Stimulated activated CD4-positive, alpha-beta T cell treated with anti-CD3 and anti-CD28 coated beads, TNF-alpha, amount 100 ng/mL, for 1 hour (primary cell): ENCODE measurements around the gene PSPN.
A peak's percentile ranks its signal among the peaks of the same experiment; 100 is the strongest.
"Not testable (repeated sequence)": the region's sequence is repeated elsewhere in the genome, so short reads cannot be mapped to it uniquely, and the experiment has no call there.

Experiments used
- DNase-seq, 3 donors: peaks; one replicate each; pipeline ENCODE4 v3.0.0-alpha.2; 2020; ENCODE audit warnings: low read depth in 3 of 3, low spot score in 1 of 3

The PSPN gene

DNA sequence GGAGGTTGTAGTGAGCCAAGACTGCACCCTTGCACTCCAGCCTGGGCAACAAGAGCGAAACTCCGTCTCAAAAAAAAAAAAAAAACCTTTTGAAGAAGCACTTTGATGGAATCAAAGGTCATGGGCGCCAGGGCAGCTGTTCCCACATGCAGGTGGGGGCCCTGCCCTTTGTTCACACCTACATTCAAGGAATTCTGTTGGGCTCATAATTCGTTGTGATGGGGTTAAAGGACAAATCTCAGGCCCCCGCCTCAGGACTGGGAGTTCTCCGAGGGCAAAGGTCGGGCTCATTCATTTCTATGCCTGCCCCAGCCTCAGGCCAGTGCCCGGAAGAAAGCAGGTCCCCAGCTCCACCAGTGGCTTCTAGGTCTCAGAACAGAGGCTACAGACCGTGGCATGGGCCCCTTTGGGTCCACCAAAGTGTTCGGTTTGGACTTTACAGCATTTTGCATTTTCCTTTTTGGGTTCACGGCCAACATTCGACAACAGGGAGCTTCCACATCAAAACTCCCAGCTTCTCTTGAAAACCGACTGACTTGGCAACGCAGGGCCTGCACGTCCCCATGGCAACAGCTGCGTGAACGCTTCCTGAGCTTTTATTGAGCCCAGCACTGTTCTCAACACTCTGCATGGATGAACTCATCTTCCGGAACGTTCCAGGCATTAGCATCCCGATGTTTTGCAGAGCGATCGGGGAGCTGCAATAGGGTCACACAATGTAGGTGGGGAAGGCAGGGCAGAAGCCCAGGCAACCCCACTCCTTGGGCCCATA lies 27.3 kb upstream of the PSPN start:
- DNase-seq = no peak

DNA sequence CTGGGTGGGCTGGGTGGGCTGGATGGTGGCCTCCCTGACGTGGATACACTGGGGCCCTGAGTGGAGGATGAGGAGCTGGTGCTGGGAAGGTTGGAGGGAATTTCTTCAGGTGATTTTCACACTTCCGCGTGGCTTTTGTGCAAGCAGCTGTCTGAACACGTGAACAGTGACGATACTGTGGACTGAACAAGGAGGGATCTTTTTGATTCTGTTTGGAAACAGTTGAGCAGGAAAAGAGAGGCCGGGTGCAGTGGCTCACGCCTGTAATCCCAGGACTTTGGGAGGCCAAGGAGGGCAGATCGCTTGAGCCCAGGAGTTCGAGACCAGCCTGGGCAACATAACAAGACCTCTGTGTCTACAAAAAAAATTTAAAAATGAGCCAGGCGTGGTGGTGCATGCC lies 26.3 kb upstream of the PSPN start:
- DNase-seq = no peak

DNA sequence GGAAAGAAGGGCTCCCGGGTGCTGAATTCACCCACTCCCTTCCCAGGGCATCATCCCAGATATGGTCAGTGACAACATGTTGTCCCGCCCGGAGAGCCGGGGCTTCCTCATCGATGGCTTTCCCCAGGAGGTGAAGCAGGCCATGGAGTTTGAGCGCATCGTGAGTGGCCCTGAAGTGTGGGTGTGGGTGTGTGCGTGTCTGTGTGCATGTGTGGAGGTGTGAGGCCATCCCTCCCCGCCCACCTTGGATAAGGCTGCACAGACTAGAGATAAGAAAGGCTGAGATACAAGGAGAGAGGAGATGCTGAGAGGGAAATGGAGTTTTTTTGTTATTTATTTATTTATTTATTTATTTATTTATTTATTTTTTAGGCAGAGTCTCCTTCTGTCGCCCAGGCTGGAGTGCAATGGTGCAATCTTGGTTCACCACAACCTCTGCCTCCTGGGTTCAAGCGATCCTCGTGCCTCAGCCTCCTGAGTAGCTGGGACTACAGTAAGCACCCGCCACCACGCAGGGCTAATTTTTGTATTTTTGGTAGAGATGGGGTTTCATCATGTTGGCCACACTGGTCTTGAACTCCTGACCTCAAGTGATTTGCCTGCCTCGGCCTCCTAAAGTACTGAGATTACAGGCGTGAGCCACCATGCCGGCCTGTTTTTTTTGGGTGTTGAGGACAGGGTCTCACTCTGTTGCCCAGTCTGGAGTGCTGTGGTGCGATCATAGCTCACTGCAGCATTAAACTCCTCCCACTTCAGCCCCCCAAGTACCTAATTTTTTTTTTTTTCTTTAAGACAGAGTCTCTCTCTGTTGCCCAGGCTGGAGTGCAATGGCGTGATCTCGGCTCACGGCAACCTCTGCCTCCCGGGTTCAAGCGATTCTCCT lies 24.6 kb upstream of the PSPN start:
- not testable (repeated sequence) for DNase-seq

DNA sequence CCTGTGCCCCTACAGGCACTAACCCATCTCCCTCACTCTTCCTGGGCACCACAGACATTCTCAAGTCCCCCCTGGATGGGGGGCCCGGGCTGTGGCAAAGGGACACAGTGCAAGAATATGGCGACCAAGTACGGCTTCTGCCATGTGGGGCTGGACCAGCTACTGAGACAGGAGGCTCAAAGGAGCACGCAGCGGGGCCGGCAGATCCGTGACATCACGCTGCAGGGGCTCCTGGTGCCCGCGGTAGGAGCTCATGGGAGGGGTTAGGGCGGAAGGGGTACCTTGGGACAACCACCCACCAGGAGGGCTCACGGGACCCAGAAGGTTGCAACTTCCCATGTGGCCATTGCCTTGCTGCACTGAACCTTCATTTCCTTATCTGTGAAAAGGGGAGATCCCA lies 20.6 kb upstream of the PSPN start:
- DNase-seq = no peak

DNA sequence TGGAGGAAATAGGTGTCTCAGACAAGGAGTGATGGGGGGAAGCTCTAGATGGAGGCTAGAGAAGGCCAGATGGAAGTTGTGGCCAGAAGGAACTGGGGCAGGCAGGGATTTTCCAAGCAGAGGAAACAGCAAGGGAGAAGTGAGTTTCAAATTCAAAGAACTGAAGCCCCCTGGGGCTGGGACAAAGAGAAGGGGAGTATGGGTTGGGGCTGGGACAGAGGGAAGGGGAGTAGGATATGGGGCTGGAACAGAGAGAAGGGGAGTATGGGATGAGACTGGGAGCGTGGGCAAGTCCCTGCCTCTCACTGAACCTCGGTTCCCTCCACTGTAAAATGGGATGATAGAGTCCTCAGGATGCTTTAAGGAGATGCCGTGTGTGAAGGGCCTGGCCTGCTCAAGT lies 19.1 kb upstream of the PSPN start:
- no peak for DNase-seq

DNA sequence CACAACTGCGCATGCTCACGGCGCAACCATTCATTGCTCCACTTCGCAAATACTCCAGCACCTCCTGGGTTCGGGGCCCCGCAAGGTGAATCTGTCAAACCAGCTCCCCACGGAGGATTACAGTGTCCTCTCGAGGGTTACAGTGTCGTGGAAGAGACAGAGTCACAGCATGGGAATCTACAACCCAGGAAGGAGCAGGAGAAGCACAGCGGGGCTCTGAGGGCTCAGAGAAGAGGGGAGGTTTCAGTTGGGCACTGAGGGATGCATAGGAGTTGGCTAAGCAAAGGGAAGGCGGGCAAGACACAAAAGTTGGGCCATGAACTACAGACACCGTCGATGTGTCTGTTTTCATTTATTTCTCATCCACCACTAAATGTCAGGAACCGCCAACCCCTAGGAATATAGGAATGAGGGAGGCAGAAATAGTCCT lies 18.3 kb upstream of the PSPN start:
- DNase-seq = no peak

DNA sequence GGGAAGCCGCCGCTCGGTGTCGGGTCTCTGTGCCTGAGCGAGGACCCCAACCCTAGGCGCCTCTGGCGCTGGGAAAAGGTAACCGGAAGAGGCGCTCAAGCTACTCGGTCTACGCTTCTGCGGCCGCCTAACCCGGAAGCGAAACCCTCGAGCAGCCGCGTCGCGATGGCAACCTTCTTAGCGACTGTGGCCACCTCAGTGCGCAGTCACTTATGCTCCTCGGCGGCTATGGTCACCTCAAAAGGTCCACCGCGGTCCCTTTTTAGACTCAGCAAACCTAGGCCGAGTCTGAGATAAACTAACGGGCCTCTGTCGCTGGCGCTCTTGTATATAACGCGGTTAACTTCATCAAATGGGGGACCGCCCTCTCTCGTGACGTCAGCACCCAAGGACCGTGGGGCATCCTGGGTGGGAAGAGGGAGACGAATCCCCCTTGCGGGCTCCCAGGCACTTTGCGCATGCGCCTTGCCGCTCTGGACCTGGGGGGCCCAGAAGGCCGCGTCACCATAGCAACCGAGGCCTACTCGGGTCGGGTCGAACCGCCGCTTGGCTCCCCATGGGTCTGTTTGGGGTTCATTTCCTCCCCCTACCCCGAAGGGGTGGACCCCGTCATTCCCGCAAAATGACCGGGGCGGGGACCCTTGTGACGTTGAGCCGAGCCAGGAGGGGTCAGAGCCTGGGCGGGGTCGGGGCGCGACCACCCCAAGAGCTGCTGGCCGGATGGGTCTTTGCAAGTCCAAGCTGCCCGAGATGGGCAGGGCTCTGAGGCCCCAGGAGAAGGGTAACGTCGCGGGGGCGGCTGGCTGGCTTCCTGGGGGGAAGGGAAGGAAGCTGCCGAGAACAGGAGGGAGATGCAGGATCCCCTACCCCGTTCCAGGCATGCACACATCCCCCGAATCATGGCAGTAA lies 17.6 kb upstream of the PSPN start, which contains the start of gene GTF2F1:
Gene GTF2F1, minus strand, starts transcription at position 91 of the 909 bp plus-strand sequence. CDS start 169 bp downstream, outside the sequence.
- DNase-seq = peak; percentile 81 to 86 (median 83)

DNA sequence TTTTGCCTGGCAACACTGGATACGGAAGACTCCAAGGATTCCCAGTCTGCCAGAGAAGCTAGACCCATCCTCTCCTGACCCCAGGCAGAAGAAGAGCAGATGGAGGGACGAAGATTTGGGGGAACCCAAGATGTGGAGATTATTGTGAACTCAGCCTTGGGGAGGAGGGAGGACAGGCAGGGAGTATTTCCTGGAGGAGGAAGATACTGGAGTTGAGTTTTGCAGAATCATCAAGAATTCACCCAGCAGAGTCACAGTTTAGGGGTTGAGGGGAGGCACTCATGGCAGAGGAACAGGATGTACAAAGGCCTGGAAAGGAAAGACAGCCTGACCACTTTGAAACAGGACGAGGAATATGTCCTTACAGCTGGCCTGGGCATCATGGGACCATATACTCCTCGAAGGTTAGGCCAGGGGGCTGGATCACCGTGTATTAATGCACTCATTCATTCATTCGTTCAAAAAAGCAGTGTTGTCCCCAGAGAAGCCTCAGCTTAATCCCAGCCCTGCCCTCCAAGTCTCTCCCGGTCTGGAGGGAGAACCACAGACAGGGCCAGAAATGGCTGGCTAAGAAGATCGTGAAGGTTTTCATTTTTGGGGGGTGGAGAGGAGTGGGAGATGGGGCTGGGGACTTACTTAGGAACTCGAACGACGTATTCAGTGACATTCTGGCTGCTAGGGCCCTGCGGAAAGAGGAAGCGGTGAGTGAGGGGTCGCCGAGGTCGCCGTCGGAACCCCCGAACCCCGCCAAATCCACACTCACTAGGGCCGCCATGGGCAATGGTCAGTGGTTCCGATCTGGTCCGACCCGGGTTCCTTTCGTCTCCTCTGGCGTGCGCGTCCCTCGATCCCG lies 16.7 kb upstream of the PSPN start:
- DNase-seq = no peak

DNA sequence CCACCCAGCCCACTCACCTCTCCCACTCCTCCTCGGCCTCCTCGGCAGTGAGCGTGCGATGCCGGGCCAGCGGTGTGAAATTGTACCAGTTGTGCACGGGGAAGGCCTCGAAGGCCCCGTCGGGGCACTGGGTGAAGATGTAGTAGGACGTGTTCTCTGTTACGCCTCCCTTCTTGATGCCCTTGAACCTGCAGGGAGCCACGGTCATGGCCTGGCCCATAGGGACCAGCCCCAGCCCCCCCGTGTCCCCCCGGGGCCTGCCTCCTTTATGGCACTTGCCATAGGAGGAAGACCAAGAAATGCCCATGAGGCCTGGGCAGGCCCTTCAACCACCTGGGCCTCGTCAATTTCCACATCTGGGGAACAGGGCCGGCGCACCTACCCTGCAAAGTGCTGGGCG lies 11.6 kb upstream of the PSPN start:
- no peak for DNase-seq

DNA sequence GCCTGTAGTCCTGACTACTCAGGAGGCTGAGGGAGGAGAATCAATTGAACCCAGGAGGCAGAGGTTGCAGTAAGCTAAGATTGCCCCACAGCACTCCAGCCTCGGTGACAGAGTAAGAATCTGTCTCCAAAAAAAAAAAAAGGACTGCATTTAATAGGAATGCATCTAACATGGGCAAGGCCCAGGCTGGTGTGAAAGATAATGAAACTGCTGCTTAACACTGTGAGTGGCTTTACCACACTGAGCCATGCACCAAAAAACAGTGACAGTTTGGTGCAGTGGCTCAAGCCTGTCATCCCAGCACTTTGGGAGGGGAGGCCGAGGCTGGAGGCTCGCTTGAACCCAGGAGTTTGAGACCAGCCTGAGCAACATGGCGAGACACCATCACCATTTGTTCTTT lies 8.6 kb upstream of the PSPN start:
- DNase-seq = no peak

DNA sequence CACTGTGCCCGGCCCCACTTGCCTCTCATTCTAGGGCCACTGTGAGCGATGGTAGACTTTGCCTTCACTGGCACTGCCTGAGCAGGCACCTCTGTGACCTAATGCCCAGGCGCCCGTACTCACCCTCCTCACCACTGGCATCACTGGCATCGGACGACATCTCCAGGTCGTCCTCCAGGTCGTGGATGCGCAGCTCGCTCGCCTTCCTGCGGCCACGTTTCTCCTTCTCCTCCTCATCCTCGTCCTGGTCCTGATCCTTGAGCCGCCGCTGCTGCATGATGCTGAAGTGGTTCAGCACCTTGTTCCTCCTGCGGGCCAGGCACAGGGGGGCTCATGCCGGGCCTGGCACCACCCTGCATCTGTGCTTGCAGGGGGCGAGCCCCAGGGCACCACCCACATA lies 7.5 kb upstream of the PSPN start:
- DNase-seq = no peak

DNA sequence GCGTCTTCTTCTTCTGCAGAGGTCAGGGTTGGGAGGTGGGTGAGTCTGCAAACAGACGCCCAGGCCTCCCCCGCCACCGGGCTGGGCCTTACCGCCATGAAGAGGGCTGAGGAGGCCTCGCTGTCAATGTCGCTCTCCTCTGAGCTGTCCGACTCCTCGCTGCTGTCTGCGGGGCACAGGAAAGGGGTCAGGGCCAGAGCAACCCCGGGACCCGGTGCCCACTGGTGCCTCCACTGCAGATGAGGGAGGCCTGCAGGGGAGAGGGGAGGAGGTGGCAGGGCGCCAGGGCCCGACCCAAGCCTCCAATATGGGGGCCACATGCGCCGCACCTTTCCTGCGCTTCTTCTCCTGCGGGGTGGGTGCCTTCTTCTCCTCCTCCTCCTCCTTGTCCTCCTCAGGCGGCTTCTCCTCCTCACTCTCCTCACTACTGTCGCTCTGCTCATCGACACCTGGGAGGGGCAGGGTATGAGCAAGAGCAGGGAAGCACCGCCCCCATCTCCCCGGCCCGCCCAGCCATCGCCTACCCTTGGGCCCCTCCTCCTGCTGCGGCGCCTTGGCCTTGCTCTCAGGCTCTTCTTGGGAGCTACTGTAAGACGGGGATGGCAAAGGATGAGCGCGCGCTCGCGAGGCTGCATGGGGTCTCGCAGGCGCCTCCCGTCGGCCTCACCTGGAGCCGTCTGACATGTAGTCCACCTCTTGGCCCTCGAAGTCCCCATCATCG lies 5.5 kb upstream of the PSPN start:
- no peak for DNase-seq

DNA sequence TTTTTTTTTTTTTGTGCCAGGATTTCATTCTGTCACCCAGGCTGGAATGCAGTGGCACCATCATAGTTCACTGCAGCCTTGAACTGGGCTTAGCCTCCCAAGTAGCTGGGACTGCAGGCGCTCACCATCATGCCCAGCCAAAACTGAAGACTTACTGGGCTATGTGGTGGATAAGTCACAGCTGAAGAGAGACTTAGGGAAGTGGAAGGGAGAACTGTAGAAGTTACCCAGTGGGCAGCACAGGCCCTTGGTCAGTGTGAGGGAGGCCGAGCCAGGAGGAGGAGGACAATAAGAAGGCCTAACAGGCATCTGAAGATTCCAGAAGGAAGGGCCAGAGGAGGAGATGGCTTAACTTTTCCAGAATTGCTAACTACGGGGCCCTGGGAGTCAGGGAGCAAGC lies 4.0 kb upstream of the PSPN start:
- no peak for DNase-seq

DNA sequence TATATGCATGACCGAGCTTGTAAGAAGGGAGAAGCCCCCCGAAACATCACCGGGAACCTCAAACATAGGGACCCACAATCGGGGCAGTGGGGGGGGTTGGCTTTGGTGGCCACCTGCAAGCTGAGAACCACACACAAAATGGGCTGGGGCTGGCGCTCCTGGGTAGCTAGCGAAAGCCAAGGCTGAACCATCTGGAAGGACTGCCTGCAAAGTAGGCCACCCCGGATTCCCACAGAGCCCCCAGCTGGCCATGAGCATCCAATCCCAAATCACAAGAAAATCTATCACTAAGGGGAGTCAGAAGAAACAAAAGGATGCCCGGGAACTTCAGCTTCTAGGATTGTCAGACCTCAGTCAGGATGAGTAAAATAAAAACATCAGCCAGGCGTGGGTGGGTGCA lies 2.8 kb upstream of the PSPN start:
- no peak for DNase-seq

DNA sequence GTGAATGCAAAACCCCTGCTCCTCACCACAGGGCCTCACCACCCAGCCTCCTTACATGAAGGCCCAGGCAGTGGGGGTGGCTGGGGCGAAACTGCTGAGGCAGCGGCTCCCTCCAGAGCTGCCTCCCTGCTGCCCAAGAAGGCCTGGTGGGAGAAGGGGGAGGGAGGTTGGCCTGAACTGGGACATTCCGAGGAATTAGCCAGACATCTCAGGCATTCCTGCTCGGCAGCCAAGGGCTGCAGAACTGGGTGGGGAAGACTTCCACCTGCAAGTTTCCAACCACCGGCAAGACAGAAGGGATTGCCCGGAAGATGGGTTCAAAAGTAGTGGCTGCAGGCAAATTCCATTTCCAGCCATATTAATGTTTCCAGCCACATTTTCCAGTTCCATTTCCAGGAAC lies 2.3 kb upstream of the PSPN start:
- DNase-seq = no peak

DNA sequence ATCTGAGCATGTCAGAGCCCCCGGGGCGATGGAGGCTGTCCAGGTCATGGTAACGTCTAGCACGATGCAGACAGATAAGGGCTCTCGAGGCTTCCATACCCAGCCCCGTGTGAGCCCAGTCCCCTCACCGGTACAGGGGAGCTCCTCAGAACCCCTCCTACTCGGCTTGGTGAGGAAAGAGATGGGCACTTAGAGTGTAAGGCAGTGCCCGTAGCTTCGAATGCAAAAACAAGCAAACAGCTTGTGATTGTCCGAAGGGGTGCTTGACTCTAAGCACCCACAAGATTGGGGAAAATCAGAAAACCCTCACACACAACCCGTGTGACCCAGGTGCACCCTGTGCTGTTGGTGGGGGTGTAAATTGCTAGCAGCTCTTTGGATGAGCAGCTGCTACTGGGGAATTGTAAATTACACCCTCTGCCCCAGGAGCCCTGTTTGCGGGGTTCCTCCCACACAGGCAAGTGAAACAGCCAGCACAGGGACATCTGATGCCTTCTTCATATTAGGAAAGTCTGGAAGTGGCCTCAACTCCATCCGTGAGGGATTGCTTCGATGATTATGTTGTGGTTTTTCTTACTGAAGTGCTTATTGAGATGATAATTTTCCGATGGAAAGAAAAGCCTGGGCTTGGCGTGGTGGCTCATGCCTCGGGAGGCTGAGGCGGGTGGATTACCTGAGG lies 918 bp upstream of the PSPN start:
- no peak for DNase-seq

DNA sequence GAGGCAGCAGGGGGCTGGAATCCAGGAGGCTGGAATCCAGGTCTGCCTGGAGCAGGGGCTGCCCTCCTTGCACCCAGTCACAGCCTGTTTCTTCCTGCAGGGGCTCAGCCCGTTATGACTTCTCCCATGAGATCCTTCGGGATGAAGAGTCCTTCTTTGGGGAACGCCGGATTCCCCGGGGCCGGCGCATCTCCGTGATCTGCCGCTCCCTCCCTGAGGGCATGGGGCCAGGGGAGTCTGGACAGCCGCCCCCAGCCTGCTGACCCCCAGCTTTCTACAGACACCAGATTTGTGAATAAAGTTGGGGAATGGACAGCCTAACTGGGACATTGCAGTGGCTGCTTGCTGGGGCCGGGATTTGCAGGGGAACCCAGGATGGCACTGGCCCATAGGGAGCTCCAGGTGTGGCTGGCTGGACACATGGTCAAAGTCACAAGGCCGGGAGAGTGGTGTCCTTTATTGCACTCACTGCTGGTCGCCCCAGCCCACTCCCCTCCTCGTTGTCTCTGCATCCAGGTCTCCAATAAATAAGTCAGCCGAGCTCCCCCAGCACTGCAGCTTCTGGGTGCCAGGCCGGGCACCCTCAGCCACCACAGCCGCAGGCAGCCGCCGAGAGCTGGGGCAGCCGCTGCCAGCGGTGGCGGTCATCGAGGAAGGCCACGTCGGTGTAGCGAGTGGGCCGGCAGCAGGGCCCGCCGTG lies 872 bp downstream of the PSPN start:
- no peak for DNase-seq

DNA sequence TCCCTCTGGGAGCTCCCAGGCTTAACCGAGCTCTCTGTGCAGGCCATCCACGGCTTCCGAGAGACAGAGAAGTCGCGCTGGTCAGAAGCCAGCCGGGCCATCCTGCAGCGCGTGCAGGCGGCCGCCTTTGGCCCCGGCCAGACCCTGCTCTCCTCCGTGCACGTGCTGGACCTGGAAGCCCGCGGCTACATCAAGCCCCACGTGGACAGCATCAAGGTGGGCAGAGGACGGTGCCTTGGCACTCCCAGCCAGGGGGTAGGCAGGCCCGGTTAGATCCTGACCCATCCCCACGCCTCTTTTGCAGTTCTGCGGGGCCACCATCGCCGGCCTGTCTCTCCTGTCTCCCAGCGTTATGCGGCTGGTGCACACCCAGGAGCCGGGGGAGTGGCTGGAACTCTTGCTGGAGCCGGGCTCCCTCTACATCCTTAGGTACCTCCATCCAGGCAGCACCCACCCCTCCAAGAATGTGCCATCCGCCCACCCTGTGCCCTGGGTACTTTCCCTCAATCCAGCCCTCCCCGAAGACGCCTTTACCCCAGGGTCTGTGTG lies 1.5 kb downstream of the PSPN start:
- DNase-seq = no peak
